Calu3 (cell line): ENCODE results near the gene PIGU. TPM values are rescaled to one million over a fixed set of nuclear protein-coding genes. Genes with fewer than 3 reads are reported as not detected.

Experiments
- BruUV-seq: library from RNA; stranded (reverse); fragments of 400-500 nt; replicated peaks from 2 replicates; lab custom pipeline; 2021; lab: Mats Ljungman, UMichigan
- CTCF ChIA-PET: fragments of 300-600 bp; sonication (Branson Sonifier 250); formaldehyde crosslinking; loops from one replicate; lab custom pipeline; 2022; ENCODE audit warnings: antibody characterized with exemption; lab: Charles Lee
- DNase-seq: peaks from one replicate; pipeline ENCODE4 v3.0.0; 2022
- H3K27ac Mint-ChIP-seq: one replicate; pipeline ENCODE4 v1.8.0; 2022; ENCODE audit warnings: mixed read lengths; ENCODE audit not compliant: unreplicated experiment
- H3K27me3 Mint-ChIP-seq: one replicate; pipeline ENCODE4 v1.8.0; 2022; ENCODE audit warnings: mixed read lengths; ENCODE audit not compliant: unreplicated experiment
- H3K36me3 Mint-ChIP-seq: one replicate; pipeline ENCODE4 v1.8.0; 2022; ENCODE audit warnings: mild to moderate bottlenecking, moderate library complexity, mixed read lengths; ENCODE audit not compliant: insufficient read depth, unreplicated experiment
- H3K4me1 Mint-ChIP-seq: one replicate; pipeline ENCODE4 v1.8.0; 2022; ENCODE audit warnings: mild to moderate bottlenecking, low read depth, mixed read lengths; ENCODE audit not compliant: unreplicated experiment
- H3K4me3 Mint-ChIP-seq: one replicate; pipeline ENCODE4 v1.8.0; 2022; ENCODE audit warnings: mild to moderate bottlenecking, low read depth, moderate library complexity, mixed read lengths; ENCODE audit not compliant: unreplicated experiment
- H3K9me3 Mint-ChIP-seq: one replicate; pipeline ENCODE4 v1.8.0; 2022; ENCODE audit warnings: low read depth, mixed read lengths; ENCODE audit not compliant: unreplicated experiment
- intact Hi-C: fragments of 100-400 bp; cut with micrococcal nuclease; formaldehyde crosslinking; loops from one replicate; pipeline ENCODE4 v1.10.0; 2022; ENCODE audit not compliant: unreplicated experiment
- total RNA-seq: library from RNA; stranded (reverse); gene quantifications from 2 replicates; pipeline ENCODE4 v1.2.3, GENCODE V29; 2022
- TF ChIP-seq, protein P1 (sequence below): fragments of 200-600 bp; IDR thresholded peaks from one replicate; pipeline ENCODE4 v1.8.0; 2022; ENCODE audit warnings: antibody characterized with exemption; ENCODE audit not compliant: unreplicated experiment

The PIGU gene
- total RNA-seq, 1 experiment from 2014 or later = 42.8 TPM

DNA sequence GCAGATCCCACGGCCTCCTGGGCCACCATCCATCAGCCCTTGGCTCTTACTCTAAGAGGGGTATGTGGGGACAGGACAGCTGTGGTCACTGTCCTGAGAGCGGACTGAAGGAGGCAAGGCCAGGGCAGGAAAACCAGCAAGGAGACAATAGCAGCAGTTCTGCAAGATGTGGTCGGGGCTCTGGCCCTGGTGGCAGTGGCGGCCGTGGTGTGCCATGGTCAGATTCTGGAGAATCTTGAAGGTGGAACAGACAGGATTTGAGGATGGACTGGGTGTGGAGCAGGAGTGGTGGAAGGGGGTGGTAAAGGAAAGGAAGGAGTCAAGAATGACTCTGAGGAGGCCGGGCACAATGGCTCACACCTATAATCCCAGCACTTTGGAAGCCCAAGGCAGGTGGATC lies 124.3 kb downstream of the PIGU start:
- peaks cover 7% of the 10 kb centered on the region for H3K36me3 Mint-ChIP-seq
- BruUV-seq = no TSS peak
- H3K27me3 Mint-ChIP-seq = no peaks in the 10 kb centered on the region
- H3K4me3 Mint-ChIP-seq = no peak overlapping the region
- intact Hi-C loops = no loop called here
- no peak overlapping the region for H3K27ac Mint-ChIP-seq
- H3K9me3 Mint-ChIP-seq = no peaks in the 10 kb centered on the region
- TF ChIP-seq, protein P1, sequence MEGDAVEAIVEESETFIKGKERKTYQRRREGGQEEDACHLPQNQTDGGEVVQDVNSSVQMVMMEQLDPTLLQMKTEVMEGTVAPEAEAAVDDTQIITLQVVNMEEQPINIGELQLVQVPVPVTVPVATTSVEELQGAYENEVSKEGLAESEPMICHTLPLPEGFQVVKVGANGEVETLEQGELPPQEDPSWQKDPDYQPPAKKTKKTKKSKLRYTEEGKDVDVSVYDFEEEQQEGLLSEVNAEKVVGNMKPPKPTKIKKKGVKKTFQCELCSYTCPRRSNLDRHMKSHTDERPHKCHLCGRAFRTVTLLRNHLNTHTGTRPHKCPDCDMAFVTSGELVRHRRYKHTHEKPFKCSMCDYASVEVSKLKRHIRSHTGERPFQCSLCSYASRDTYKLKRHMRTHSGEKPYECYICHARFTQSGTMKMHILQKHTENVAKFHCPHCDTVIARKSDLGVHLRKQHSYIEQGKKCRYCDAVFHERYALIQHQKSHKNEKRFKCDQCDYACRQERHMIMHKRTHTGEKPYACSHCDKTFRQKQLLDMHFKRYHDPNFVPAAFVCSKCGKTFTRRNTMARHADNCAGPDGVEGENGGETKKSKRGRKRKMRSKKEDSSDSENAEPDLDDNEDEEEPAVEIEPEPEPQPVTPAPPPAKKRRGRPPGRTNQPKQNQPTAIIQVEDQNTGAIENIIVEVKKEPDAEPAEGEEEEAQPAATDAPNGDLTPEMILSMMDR = no peak
- DNase-seq = no peak
- peaks cover 17% of the 10 kb centered on the region for H3K4me1 Mint-ChIP-seq
- CTCF ChIA-PET = interaction anchor here (1.1 kb wide), 1 partner anchor 14 kb away, joined by 3 read pairs; no protein-coding TSS in a partner anchor

DNA sequence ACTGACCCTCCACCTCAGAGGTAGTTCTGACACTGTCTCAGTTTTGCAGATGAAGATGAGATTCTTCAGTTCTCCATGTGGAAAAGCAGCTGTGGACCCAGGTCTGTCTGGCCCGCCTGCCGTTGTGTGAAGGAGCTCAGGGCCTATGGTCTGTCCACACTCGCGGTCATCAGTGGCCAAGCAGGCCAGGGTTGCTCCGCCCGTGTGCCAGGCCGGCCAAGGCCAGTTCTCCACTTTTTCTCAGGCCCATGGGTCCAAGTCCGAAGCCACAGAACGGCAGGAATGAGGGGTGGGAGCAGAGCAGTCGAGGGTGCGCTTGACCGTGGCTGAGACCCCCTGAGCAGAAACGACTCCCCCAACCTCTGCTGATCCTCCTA lies 127.0 kb downstream of the PIGU start:
- CTCF ChIA-PET = interaction anchor here (0.9 kb wide), 1 partner anchor 216 kb away, joined by 9 read pairs; no protein-coding TSS in a partner anchor
- no peaks in the 10 kb centered on the region for H3K9me3 Mint-ChIP-seq
- no TSS peak for BruUV-seq
- no peak for DNase-seq
- H3K27me3 Mint-ChIP-seq = no peaks in the 10 kb centered on the region
- TF ChIP-seq, protein P1 = no peak
- no peak overlapping the region for H3K27ac Mint-ChIP-seq
- H3K4me3 Mint-ChIP-seq = no peak overlapping the region
- intact Hi-C loops = no loop called here
- H3K36me3 Mint-ChIP-seq = peaks cover 11% of the 10 kb centered on the region
- peaks cover 9% of the 10 kb centered on the region for H3K4me1 Mint-ChIP-seq

DNA sequence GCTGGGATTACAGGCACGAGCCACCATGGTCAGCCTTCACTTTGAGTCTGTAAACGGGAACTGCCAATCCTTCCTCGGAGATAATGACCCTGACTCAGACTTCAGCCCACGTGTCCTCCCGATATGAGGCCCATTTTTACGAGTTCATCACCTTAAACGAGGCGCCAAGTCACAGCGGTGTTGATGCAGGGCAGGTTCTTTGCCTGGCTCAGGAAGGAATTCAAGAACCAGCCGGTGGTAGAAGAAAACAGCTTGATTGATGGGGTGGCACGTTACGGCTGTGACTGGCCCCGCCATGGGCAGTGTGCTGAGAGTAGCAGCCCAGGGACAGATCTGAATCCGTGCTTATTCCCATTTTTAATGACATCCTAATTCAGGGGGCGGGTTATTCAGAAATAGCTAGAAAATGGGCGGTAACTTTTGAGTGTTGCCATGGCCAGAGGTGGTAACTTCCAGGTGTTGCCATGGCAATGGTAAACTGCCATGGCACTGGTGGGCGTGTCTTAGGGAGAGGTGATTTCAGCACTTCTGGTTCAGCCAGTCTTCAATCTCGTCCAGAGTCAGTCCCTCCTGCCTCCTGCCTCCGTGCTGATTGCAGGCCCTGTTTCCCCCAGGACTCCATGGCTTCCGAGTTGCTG lies 127.5 kb downstream of the PIGU start:
- Mint-ChIP-seq H3K27ac (peak overlapping the region; percentile 32), H3K36me3 (peaks cover 11% of the 10 kb centered on the region), H3K9me3 (no peaks in the 10 kb centered on the region), H3K4me3 (no peak overlapping the region), H3K4me1 (peaks cover 9% of the 10 kb centered on the region), H3K27me3 (no peaks in the 10 kb centered on the region)
- TF ChIP-seq, protein P1 = no peak
- intact Hi-C loops = no loop called here
- CTCF ChIA-PET = interaction anchor here (0.9 kb wide), 1 partner anchor 215 kb away, joined by 9 read pairs; no protein-coding TSS in a partner anchor
- DNase-seq = peak; percentile 69
- no TSS peak for BruUV-seq

DNA sequence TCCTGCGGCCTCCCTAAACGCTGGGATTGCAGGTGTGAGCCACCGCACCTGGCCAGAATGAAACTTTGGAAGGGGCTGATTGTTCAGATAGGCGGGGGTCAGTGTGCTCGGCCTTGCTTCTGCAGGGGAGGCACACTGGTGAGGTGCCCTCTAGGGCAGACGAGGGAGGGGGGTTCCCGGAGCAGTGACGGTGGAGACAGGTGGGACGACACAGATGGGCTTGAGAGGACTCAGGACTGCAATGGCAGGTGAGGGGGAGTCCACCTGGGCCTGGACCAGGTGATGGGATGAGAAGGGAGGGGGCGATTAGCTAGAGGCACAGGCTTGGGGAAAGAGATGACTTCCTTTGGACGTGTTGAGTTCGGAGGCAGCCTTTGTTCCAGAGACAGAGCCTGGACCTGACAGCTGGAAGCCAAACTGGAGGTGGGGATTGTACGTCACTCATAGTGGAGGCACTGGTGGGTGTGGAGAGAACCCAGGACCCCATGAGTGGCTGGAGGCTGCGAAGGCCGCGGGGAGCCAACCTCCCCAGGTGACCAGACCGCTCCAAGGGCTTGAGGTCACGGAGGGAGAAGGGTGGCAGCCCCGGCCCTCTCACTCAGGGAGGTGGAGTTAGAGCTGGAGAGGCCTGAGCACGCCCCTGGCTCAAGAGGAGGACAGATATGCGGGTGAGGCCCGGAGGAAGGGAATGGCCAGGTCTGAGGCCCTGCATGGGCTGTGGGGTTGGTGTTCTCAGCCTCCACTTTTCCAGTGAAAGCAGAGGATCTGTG lies 128.9 kb downstream of the PIGU start:
- BruUV-seq = no TSS peak
- H3K4me3 Mint-ChIP-seq = no peak overlapping the region
- H3K36me3 Mint-ChIP-seq = peaks cover 11% of the 10 kb centered on the region
- H3K4me1 Mint-ChIP-seq = no peaks in the 10 kb centered on the region
- TF ChIP-seq, protein P1 = no peak
- peak overlapping the region; percentile 4 for H3K27ac Mint-ChIP-seq
- intact Hi-C loops = no loop called here
- no peaks in the 10 kb centered on the region for H3K9me3 Mint-ChIP-seq
- CTCF ChIA-PET = interaction anchor here (0.6 to 0.9 kb wide), 3 partner anchors 14 to 1677 kb away, joined by 3 read pairs; no protein-coding TSS in a partner anchor
- DNase-seq = no peak
- H3K27me3 Mint-ChIP-seq = no peaks in the 10 kb centered on the region
